H9 (cell line): ENCODE measurements around the gene FNIP1. TPM values are rescaled to one million over a fixed set of nuclear protein-coding genes. Genes with fewer than 3 reads are reported as not detected.
"Not testable (repeated sequence)": the region's sequence is repeated elsewhere in the genome, so short reads cannot be mapped to it uniquely, and the experiment has no call there.

Experiments used
- DNase-seq: peaks from one replicate; pipeline ENCODE4 v3.0.0-alpha.2; 2017
- H2AFZ ChIP-seq: one replicate; pipeline ENCODE4 v1.6.1; 2013; ENCODE audit warnings: mild to moderate bottlenecking, low read length, control low read depth, moderate library complexity
- H2AK5ac ChIP-seq: 2 replicates; pipeline ENCODE4 v1.6.1; 2013; ENCODE audit warnings: low read length, control low read depth, mixed read lengths; ENCODE audit not compliant: insufficient read length
- H2BK120ac ChIP-seq: one replicate; pipeline ENCODE4 v1.6.1; 2013; ENCODE audit warnings: low read depth, mild to moderate bottlenecking, low read length, control low read depth, inconsistent platforms; ENCODE audit not compliant: poor library complexity, severe bottlenecking
- H2BK12ac ChIP-seq: 2 replicates; pipeline ENCODE4 v1.6.1; 2013; ENCODE audit warnings: low read length, control low read depth, mixed read lengths, low read depth; ENCODE audit not compliant: insufficient read length
- H2BK15ac ChIP-seq: 2 replicates; pipeline ENCODE4 v1.6.1; 2013; ENCODE audit warnings: low read depth, low read length, control low read depth
- H2BK20ac ChIP-seq: one replicate; pipeline ENCODE4 v1.6.1; 2013; ENCODE audit warnings: low read depth, mild to moderate bottlenecking, low read length, control low read depth, inconsistent platforms; ENCODE audit not compliant: poor library complexity, severe bottlenecking
- H2BK5ac ChIP-seq: 2 replicates; pipeline ENCODE4 v1.6.1; 2013; ENCODE audit warnings: low read length, control low read depth, mixed read lengths; ENCODE audit not compliant: insufficient read length
- H3K14ac ChIP-seq: 2 replicates; pipeline ENCODE4 v1.6.1; 2013; ENCODE audit warnings: low read length, control low read depth; ENCODE audit not compliant: insufficient read depth
- H3K18ac ChIP-seq: 2 replicates; pipeline ENCODE4 v1.6.1; 2013; ENCODE audit warnings: low read depth, mild to moderate bottlenecking, mixed read lengths, low read length, control low read depth; ENCODE audit not compliant: insufficient read length
- H3K23ac ChIP-seq: 2 replicates; pipeline ENCODE4 v1.6.1; 2013; ENCODE audit warnings: low read length, control low read depth, mixed read lengths, low read depth; ENCODE audit not compliant: insufficient read length
- H3K23me2 ChIP-seq: 2 replicates; pipeline ENCODE4 v1.6.1; 2013; ENCODE audit warnings: low read depth, mild to moderate bottlenecking, mixed read lengths, low read length, control low read depth; ENCODE audit not compliant: insufficient read length, poor library complexity, severe bottlenecking
- H3K27ac ChIP-seq: 2 replicates; pipeline ENCODE4 v1.5.1; 2013; ENCODE audit warnings: low read length, control low read depth, mixed read lengths, low read depth; ENCODE audit not compliant: insufficient read length
- H3K27me3 ChIP-seq: 2 replicates; pipeline ENCODE4 v1.6.1; 2013; ENCODE audit warnings: low read length, control low read depth, inconsistent platforms; ENCODE audit not compliant: insufficient read depth
- H3K4ac ChIP-seq: 2 replicates; pipeline ENCODE4 v1.6.1; 2013; ENCODE audit warnings: low read depth, mild to moderate bottlenecking, control low read depth, inconsistent platforms, low read length, moderate library complexity
- H3K4me1 ChIP-seq: 2 replicates; pipeline ENCODE4 v1.6.1; 2013; ENCODE audit warnings: low read length, control low read depth, inconsistent platforms; ENCODE audit not compliant: insufficient read depth
- H3K4me2 ChIP-seq: 2 replicates; pipeline ENCODE4 v1.6.1; 2013; ENCODE audit warnings: low read length, control low read depth, mixed read lengths; ENCODE audit not compliant: insufficient read length, insufficient read depth
- H3K56ac ChIP-seq: 2 replicates; pipeline ENCODE4 v1.6.1; 2013; ENCODE audit warnings: low read depth, mild to moderate bottlenecking, mixed read lengths, low read length, control low read depth; ENCODE audit not compliant: insufficient read length
- H3K79me1 ChIP-seq: 2 replicates; pipeline ENCODE4 v1.6.1; 2013; ENCODE audit warnings: low read depth, mild to moderate bottlenecking, moderate library complexity, low read length, control low read depth, inconsistent platforms; ENCODE audit not compliant: insufficient read depth, poor library complexity, severe bottlenecking
- H3K79me2 ChIP-seq: 2 replicates; pipeline ENCODE4 v1.6.1; 2013; ENCODE audit warnings: low read length, control low read depth, inconsistent platforms; ENCODE audit not compliant: insufficient read depth
- H3K9ac ChIP-seq: 2 replicates; pipeline ENCODE4 v1.6.1; 2013; ENCODE audit warnings: low read length, control low read depth, mixed read lengths; ENCODE audit not compliant: insufficient read length; ENCODE audit errors: extremely low read depth
- H3K9me3 ChIP-seq: one replicate; pipeline ENCODE4 v1.6.1; 2013; ENCODE audit warnings: low read depth, low read length, inconsistent platforms; ENCODE audit not compliant: control insufficient read depth
- H3T11ph ChIP-seq: one replicate; pipeline ENCODE4 v1.6.1; 2013; ENCODE audit warnings: mild to moderate bottlenecking, low read length, control low read depth, inconsistent platforms
- H4K20me1 ChIP-seq: one replicate; pipeline ENCODE4 v1.6.1; 2013; ENCODE audit not compliant: control insufficient read depth, insufficient read length, insufficient read depth
- H4K5ac ChIP-seq: 2 replicates; pipeline ENCODE4 v1.6.1; 2013; ENCODE audit warnings: low read depth, mild to moderate bottlenecking, mixed read lengths, low read length, control low read depth; ENCODE audit not compliant: insufficient read length
- H4K8ac ChIP-seq: replicated peaks from 2 replicates; pipeline ENCODE4 v1.6.1; 2013; ENCODE audit warnings: low read length, control low read depth, mixed read lengths, low read depth; ENCODE audit not compliant: insufficient read length
- H4K91ac ChIP-seq: 2 replicates; pipeline ENCODE4 v1.6.1; 2013; ENCODE audit warnings: low read depth, mild to moderate bottlenecking, moderate library complexity, mixed read lengths, low read length, control low read depth; ENCODE audit not compliant: insufficient read length
- H3K27ac Mint-ChIP-seq, 3 experiments: 2 replicates in 2 of 3; 3 replicates in 1 of 3; pipeline ENCODE4 v1.8.0; 2020 to 2021; ENCODE audit warnings: mixed read lengths in 3 of 3, mild to moderate bottlenecking in 1 of 3, moderate library complexity in 1 of 3
- H3K27me3 Mint-ChIP-seq: 2 replicates; pipeline ENCODE4 v1.8.0; 2021; ENCODE audit warnings: low read depth, mild to moderate bottlenecking, moderate library complexity, mixed read lengths
- H3K36me3 Mint-ChIP-seq, 3 experiments: 2 replicates in 2 of 3; 3 replicates in 1 of 3; pipeline ENCODE4 v1.8.0; 2020 to 2021; ENCODE audit warnings: low read depth in 3 of 3, mixed read lengths in 3 of 3; ENCODE audit not compliant: insufficient read depth in 1 of 3
- H3K4me1 Mint-ChIP-seq, 2 experiments: 2 replicates each; pipeline ENCODE4 v1.8.0; 2020; ENCODE audit warnings: mixed read lengths in 2 of 2
- H3K4me3 Mint-ChIP-seq, 2 experiments: 2 replicates in 1 of 2; 3 replicates in 1 of 2; pipeline ENCODE4 v1.8.0; 2020 to 2021; ENCODE audit warnings: mild to moderate bottlenecking in 2 of 2, mixed read lengths in 2 of 2, moderate library complexity in 1 of 2
- H3K9me3 Mint-ChIP-seq, 2 experiments: 2 replicates in 1 of 2; 3 replicates in 1 of 2; pipeline ENCODE4 v1.8.0; 2020; ENCODE audit warnings: mild to moderate bottlenecking in 2 of 2, mixed read lengths in 2 of 2, moderate library complexity in 1 of 2
- CTCF ChIP-seq: fragments of 200-600 bp; sonication (generic); conservative IDR thresholded peaks from 3 replicates; pipeline ENCODE4 v1.8.0; 2021; ENCODE audit warnings: antibody characterized with exemption, mild to moderate bottlenecking
- WGBS: extraction: QIAGEN DNeasy Blood & Tissue Kit; methylation state at CpG from one replicate; pipeline ENCODE4 v1.1.7; 2013; ENCODE audit warnings: missing lambda C conversion rate, low lambda C conversion rate, mixed read lengths; ENCODE audit not compliant: insufficient read length; ENCODE audit errors: extremely low coverage; 5-methylcytosine and 5-hydroxymethylcytosine counted together
- total RNA-seq: library from RNA; stranded (reverse); gene quantifications from 2 replicates; pipeline ENCODE4 v1.2.1, GENCODE V29; 2021

FNIP1 gene
- total RNA-seq, 1 experiment from 2014 or later, result 13.4 TPM

GRCh38 chr5:131845828-131846227 is 49.0 kb upstream of the FNIP1 start:
- no peak overlapping the region for H3K4me2 ChIP-seq
- Mint-ChIP-seq H3K4me1 (no peaks in the 10 kb centered on the region), H3K27me3 (peaks cover 2% of the 10 kb centered on the region; the same call in 1 of the 2 replicates), H3K36me3 (peaks cover 9 to 26% (median 19%) of the 10 kb centered on the region in 3 experiments), H3K4me3 (no peak overlapping the region), H3K9me3 (peaks cover 65 to 71% of the 10 kb centered on the region in 2 experiments), H3K27ac (no peak overlapping the region)
- no peak overlapping the region for H2BK5ac ChIP-seq
- H2BK15ac ChIP-seq, result no peak overlapping the region
- no peak overlapping the region for H2AFZ ChIP-seq
- H3K23ac ChIP-seq, result no peak overlapping the region
- no peak for TF ChIP-seq CTCF
- no peak for DNase-seq
- no peak overlapping the region for H2BK120ac ChIP-seq
- no peaks in the 10 kb centered on the region for H3K23me2 ChIP-seq
- no peaks in the 10 kb centered on the region for H3K4me1 ChIP-seq
- no peak overlapping the region for H3K4ac ChIP-seq
- H4K8ac ChIP-seq, result no peak overlapping the region
- H2AK5ac ChIP-seq, result no peak overlapping the region
- H3K9ac ChIP-seq, result no peak overlapping the region
- H4K20me1 ChIP-seq, result no peaks in the 10 kb centered on the region
- H4K5ac ChIP-seq, result no peak overlapping the region
- no peak overlapping the region for H2BK12ac ChIP-seq
- H3T11ph ChIP-seq, result no peak overlapping the region
- no peak overlapping the region for H3K14ac ChIP-seq
- no peak overlapping the region for H3K56ac ChIP-seq
- H3K9me3 ChIP-seq, result no peaks in the 10 kb centered on the region
- H4K91ac ChIP-seq, result no peak overlapping the region
- no peak overlapping the region for H2BK20ac ChIP-seq
- no peaks in the 10 kb centered on the region for H3K27me3 ChIP-seq
- H3K18ac ChIP-seq, result no peak overlapping the region
- no peaks in the 10 kb centered on the region for H3K79me1 ChIP-seq
- H3K27ac ChIP-seq, result no peak overlapping the region
- no peaks in the 10 kb centered on the region for H3K79me2 ChIP-seq

- H2AK5ac ChIP-seq, H3K27me3 Mint-ChIP-seq, H3K27ac ChIP-seq, H4K91ac ChIP-seq, H4K5ac ChIP-seq, H2AFZ ChIP-seq, H3K23me2 ChIP-seq, H3K4ac ChIP-seq, H2BK20ac ChIP-seq, H3K4me1 ChIP-seq, H3K23ac ChIP-seq, H2BK120ac ChIP-seq, H4K20me1 ChIP-seq, H3K79me2 ChIP-seq, H2BK5ac ChIP-seq, H3K18ac ChIP-seq, H3K4me2 ChIP-seq, DNase-seq, H2BK12ac ChIP-seq, H2BK15ac ChIP-seq, H3K14ac ChIP-seq, H4K8ac ChIP-seq, H3K27me3 ChIP-seq, H3K27ac Mint-ChIP-seq, H3K4me3 Mint-ChIP-seq, H3K79me1 ChIP-seq, H3K9ac ChIP-seq, H3K56ac ChIP-seq, H3K9me3 ChIP-seq, H3K4me1 Mint-ChIP-seq, H3T11ph ChIP-seq: not testable (repeated sequence)
- no CpG with 5 or more reads among the region's 1 CpG for WGBS
- peaks cover 64 to 65% of the 10 kb centered on the region in 2 experiments for H3K9me3 Mint-ChIP-seq
- peaks cover 5 to 21% (median 11%) of the 10 kb centered on the region in 3 experiments; a peak in 6 of 7 replicates for H3K36me3 Mint-ChIP-seq
These were observed 46.2 kb upstream of the FNIP1 start for GRCh38 chr5:131842971-131843370.
